Dermis lymphatic vessel endothelial cell (primary cell): Measurements from ENCODE around the gene CDCA4. TPM values are rescaled to one million over a fixed set of nuclear protein-coding genes. Genes with fewer than 3 reads are reported as not detected.

ENCODE experiments used
- total RNA-seq: library from RNA; depleted of rRNA; stranded (reverse); fragments of >200 nt; gene quantifications from 2 replicates; pipeline ENCODE4 v1.2.1, GENCODE V29; 2014

The CDCA4 gene
- 19.9 and 21.3 TPM in 2 replicates for total RNA-seq

GRCh38 chr14:105020815-105021655, at the start of gene CDCA4:
Gene CDCA4 (minus strand): TSS chr14:105021083. CDS start chr14:105011929, 9,154 bp downstream.

DNA sequence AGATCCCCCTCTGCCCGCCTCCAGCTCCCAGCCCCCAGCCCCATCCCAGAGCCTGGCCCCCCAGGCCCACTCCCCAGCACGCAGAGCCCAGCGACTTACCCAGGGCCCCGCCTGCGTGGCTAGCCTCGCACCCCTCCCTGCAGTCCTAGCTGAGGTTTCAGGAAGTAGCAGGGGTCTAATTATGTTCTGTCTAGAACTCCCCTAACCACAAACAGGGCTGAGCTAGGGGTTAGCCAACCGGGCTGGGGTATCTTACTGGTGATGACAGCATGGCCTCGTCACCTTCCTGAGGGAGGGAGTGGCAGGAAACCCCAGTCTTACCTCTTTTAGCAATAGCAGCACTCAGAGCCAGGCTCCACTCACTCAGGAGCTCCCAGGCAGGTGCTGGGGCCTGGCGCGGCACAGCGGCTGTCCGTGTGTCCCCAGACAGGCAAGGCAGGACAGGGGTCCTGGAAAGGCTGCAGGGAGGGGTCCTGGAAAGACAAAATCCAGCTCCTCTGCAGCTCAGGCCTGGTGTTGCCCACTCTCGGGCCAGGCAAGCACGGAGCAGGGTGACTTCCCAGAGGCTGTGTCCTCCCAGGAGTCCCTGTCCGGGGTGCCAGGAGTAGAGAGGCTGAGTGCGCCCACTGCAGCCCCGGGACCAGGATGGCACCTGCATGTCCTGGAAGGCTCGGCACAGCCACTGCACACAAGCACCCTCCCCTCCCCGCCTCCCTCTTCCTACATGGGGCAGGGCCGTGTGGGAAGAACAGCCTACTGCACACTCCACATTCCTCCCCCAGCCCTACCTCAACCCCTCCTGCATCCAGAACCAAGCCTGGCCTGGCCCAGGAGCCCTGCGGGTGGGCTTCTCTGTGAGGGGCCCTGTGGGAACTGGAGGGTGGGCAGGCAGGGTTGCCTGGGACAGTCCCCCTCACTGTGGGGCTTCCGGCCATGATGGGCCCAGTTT, 44.7 kb upstream of the CDCA4 start, which contains the start of gene GPR132:
Gene GPR132 (minus strand): TSS at position 151 of the 949 bp plus-strand sequence. CDS start 10,010 bp downstream, outside the sequence.

GRCh38 chr14:104985675-104986486, 35.0 kb downstream of the CDCA4 start, which contains the start of gene CLBA1:
Gene CLBA1 (plus strand): TSS chr14:104985788. CDS start chr14:104986432, 644 bp downstream.

GRCh38 chr14:104977681-104978653, 42.9 kb downstream of the CDCA4 start, which contains the start of gene AHNAK2:
Gene AHNAK2 (minus strand): TSS chr14:104978374. CDS start chr14:104978237, 137 bp downstream.

Other genes starting within 250 kb of the CDCA4 start
- 115 and 120 TPM in 2 replicates for gene AKT1, start 225.3 kb downstream of the CDCA4 start, total RNA-seq
- gene ZBTB42, start 220.0 kb downstream of the CDCA4 start, total RNA-seq: 3.4 and 5.7 TPM in 2 replicates
- 2.9 and 3.7 TPM in 2 replicates for gene CEP170B, start 155.8 kb downstream of the CDCA4 start, total RNA-seq
- gene PLD4, start 96.2 kb downstream of the CDCA4 start, total RNA-seq: 0.09 TPM in 1 of 2 replicates, not detected in the other
- gene AHNAK2, start 42.7 kb downstream of the CDCA4 start, total RNA-seq: 4.9 and 12.8 TPM in 2 replicates
- gene CLBA1, start 35.3 kb downstream of the CDCA4 start, total RNA-seq: 4.1 and 5.7 TPM in 2 replicates
- gene GPR132, start 44.3 kb upstream of the CDCA4 start, total RNA-seq: not detected in 2 replicates
- gene JAG2, start 147.7 kb upstream of the CDCA4 start, total RNA-seq: 26.6 and 37.9 TPM in 2 replicates
- gene NUDT14, start 160.2 kb upstream of the CDCA4 start, total RNA-seq: 78.3 and 80.1 TPM in 2 replicates
- gene BTBD6, start 227.4 kb upstream of the CDCA4 start, total RNA-seq: 36.4 and 45.5 TPM in 2 replicates